GM18868 (cell line): ENCODE measurements around the gene ZNF655.
"Not testable (repeated sequence)": the region's sequence is repeated elsewhere in the genome, so short reads cannot be mapped to it uniquely, and the experiment has no call there.

Source experiments
- ATAC-seq: cut with Tn5 transposase; IDR thresholded peaks from one replicate; pipeline ENCODE4 v1.9.1; 2021; ENCODE audit warnings: mild to moderate bottlenecking, moderate library complexity; ENCODE audit not compliant: unreplicated experiment

Gene ZNF655, protein sequence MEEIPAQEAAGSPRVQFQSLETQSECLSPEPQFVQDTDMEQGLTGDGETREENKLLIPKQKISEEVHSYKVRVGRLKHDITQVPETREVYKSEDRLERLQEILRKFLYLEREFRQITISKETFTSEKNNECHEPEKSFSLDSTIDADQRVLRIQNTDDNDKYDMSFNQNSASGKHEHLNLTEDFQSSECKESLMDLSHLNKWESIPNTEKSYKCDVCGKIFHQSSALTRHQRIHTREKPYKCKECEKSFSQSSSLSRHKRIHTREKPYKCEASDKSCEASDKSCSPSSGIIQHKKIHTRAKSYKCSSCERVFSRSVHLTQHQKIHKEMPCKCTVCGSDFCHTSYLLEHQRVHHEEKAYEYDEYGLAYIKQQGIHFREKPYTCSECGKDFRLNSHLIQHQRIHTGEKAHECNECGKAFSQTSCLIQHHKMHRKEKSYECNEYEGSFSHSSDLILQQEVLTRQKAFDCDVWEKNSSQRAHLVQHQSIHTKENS

DNA sequence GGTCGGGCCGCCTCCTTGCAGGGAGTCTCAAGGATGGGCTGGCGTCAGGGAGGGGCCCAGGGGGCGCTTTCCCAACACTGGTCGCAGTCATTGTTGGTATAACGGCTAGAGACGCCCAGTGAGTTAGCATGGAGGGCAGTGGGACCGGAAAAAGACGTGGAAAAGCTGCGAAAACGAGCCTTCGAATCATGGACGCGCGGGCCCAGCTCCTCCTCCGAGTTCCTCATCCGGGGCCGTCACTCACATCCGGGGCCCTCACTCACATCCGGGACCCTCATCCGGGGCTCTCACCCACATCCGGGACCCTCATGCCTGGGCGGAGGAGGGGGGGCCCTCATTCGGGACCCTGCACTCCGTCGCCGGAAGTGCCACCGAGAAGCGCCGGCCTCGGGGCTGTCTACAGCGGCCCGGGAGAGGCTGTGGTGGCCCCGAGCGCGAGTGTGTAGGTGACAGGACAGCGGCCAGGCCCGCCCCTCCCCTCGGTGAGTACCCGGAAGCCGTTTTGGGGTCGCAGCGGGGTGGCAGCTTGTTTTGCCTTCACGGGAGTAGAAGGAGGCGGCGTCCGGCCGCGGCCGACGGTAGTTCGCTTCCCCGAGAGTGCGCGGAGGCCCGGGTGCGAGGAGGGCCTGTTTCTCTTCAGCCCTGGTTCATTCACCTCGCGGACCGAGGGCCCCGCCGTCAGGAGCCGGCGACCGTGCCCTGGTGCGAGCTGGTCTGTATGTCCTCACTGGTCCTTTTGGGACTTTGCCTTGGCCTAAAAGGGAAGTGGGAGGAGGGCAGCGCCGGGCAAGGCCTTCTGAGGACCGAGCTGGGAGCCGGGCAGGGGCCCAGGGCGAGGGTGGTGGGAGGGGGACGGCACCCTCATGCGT, at the start of gene ZNF655:
Gene ZNF655, plus strand, starts transcription at position 337 of the 869 bp plus-strand sequence. CDS start 1,918 bp downstream, outside the sequence.
- ATAC-seq, result peak; percentile 89

- ATAC-seq, result no peak
Observed at GRCh38 chr7:99514050-99514449, 44.4 kb upstream of the ZNF655 start.

- ATAC-seq, result no peak
Observed at GRCh38 chr7:99521399-99521798, 37.0 kb upstream of the ZNF655 start.

- no peak for ATAC-seq
Observed at GRCh38 chr7:99525713-99526440, 32.6 kb upstream of the ZNF655 start.

DNA sequence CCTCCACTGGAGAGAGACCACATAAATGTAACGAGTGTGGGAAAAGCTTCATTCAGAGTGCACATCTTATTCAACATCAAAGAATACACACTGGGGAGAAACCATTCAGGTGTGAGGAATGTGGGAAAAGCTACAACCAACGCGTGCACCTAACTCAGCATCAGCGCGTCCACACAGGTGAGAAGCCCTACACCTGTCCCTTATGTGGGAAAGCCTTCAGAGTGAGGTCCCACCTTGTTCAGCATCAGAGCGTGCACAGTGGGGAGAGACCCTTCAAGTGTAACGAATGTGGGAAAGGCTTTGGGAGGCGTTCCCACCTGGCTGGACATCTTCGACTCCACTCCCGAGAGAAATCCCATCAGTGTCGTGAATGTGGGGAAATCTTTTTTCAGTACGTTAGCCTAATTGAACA, 27.1 kb upstream of the ZNF655 start:
- ATAC-seq, result no peak

DNA sequence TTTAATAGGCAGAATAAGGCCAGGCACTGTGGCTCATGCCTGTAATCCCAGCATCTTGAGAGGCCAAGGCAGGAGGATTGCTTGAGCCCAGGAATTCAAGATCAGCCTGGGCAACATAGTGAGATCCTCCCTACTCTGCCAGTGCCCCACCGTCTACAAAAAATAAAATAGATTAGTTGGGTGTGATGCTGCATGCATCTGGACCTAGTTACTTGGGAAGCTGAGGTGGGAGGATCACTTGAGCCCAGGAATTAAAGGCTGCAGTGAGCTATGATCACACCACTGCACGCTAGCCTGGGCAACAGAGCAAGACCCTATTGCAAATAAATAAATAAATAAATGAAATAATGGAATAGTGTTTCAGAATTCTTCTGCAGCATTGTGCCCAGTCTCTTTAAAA, 22.8 kb upstream of the ZNF655 start:
- ATAC-seq, result no peak

DNA sequence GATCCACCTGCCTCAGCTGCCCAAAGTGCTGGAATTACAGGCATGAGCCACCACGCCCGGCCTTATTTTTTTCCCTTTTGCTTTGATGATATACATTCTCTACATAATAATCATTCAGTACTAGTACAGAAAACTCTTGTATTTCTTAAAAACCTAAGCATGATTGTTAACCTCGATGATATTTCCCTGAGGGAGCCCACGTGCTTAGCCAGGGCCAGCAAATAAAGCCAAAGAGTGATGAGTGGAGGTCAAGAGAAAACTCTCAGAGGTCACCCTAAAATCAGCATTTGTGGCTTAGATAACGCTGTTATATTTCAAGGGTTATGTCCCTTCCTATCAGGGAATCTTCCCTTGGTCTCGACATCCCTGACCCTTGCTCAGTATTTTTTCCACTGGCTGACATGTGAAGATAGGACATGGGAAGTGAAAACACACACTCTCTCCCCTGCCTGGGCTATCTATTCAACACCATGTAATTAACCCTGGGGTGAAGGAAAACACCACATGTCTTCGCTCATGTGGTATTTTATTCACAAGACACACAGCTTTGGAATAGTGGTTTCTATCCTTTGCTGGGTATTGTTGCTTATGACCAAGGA, 19.1 kb upstream of the ZNF655 start:
- ATAC-seq, result no peak

DNA sequence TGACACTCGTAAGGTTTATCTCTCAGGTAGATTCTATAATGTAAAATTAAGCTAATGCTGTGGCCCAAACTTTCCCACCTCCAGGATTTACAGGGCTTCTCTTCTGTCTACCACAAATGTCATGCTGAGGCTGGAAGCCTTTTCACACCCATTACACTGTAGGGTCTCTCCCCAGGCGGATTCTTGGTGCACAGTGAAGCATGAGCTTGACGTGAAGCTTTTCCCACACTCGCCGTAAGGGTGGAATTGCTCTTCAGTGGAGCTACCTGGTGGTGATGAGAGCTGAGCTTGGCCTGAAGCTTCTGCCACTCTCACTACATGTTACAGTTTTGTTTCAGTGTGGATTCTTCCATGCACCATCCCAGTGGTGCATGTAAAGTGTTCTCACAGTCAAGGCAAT, 17.9 kb upstream of the ZNF655 start:
- no peak for ATAC-seq

DNA sequence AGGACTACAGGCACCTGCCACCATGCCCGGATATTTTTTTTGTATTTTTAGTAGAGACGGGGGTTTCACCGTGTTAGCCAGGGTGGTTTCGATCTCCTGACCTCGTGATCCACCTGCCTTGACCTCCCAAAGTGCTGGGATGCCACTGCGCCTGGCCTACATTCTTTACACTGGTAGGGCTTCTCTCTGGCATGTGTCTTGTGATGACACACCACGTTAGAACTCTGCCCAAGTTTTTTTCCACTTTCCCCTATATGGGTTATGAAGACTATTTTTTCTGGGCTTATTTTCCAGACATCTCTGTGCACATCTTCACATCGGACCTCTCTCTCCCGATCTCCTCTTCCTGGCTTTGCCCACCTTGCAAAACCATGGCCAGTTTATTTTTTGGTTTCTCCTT, 17.2 kb upstream of the ZNF655 start:
- no peak for ATAC-seq

DNA sequence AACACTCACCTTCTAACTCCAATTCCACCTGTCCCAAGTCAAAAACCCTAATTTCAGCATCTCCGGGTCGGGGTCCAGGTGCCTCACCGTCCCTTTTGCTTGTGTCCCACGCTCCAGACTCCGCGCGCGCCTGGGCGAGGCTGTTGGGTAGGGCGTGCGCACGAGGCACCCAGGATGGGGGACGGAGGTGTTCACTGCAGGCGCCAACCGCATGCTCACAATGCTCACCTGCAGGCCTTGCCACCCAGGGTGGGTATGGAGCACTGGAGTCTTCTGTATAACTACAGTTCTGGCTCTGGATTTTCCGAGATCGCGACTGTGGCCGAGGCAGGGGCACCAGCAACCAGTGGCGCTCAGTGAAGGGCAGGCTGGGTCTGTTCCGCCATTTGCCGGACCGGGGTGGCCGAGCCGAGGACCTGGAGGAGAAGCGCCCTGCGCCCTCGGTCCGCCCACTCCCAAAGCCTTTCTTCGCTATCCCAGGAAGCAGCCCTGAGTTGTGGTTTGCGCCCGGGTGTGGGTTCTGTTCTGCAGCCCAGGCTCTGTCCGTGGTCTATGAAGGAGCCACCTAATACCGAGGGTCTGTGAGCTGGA, 15.3 kb upstream of the ZNF655 start:
- no peak for ATAC-seq

DNA sequence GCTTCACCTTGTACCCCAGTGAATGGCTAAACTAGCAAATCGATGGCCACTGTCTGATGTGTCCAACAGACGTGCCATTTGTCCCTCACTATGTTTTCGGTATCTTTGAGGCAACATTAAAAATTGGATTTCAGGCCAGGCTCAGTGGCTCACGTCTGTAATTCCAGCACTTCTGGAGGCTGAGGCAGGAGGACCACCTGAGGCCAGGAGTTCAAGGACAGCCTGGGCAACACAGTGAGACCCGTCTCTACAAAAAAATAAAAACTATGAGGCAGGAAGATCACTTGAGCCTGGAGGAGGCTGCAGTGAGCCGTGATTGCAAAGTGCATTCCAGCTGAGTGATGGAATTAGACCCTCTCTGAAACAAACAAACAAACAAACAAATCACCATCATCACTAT, 14.5 kb upstream of the ZNF655 start:
- no peak for ATAC-seq

DNA sequence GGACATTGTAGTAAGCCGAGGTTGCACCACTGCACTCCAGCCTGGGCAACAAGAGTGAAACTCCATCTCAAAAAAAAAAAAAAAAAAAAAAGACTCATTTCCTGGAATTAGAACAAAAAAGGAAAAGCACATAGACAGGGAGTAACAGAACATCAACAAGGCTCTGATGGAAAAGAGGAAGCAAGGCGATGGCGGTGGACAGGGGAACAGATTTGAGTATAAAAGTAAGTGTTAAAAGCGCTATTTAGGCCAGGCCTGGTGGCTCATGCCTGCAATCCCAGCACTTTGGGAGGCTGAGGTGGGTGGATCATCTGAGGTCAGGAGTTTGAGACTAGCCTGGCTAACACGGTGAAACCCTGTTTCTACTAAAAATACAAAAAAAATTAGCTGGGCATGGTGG, 13.1 kb upstream of the ZNF655 start:
- not testable (repeated sequence) for ATAC-seq

DNA sequence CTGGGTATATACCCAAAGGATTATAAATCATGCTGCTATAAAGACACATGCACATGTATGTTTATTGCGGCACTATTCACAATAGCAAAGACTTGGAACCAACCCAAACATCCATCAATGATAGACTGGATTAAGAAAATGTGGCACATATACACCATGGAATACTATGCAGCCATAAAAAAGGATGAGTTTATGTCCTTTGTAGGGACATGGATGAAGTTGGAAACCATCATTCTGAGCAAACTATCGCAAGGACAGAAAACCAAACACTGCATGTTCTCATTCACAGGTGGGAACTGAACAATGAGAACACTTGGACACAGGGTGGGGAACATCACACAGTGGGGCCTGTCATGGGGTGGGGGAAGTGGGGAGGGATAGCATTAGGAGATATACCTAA, 8.9 kb upstream of the ZNF655 start:
- ATAC-seq, result not testable (repeated sequence)

DNA sequence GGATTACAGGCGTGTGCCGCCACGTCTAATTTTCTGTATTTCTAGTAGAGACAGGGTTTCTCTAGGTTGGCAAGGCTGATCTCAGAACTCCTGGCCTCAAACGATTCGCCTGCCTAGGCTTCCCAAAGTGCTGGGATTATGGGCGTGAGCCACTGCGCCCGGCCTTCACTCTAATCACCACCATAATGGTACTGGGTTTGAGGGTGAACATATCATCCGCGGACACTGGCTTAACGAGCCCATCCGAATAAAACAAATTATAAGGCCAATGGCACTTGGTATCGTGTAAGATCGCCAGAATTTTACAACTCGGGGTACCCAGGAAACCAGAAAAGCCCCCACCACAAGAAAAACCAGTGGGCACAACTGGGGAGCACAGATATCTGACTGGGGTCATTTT, 7.1 kb upstream of the ZNF655 start:
- no peak for ATAC-seq

DNA sequence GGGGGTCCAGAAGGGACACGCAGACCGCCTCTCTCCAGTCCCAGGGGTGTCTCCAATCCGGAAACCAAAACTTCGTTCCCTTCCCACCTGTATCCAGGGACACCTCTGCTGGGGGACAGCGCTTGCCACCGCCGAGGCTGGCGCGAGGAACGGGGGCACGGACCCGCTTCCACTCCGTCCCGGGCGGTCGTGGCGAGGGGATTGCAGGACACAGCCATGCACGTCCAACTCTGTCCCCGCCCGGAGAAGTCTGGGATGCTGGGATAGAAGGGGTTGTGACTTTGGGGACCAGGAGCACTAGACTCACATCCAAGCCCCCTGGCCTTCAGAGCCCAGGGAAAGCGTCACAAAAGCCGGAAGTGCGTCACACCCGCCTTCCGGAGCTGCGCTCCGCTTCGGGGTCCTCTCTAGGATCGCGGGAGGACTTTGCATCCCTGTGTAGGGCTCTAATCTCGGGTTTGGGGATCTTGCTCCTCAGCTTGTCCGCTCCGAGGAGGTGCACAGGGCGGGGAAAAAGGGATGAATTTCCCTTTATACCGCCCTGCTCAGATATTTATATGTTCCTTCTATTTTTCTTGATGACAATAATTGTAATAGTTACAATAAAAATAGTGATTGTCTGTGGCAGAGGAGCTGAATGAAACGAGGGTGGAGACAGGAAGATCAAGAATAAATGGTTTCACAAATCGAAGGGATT, 6.5 kb upstream of the ZNF655 start, which contains the start of gene FAM200A:
Gene FAM200A, minus strand, starts transcription at position 348 of the 697 bp plus-strand sequence. CDS start 3,707 bp downstream, outside the sequence.
- peak; percentile 98 for ATAC-seq

- no peak for ATAC-seq
Observed at GRCh38 chr7:99553039-99553438, 5.4 kb upstream of the ZNF655 start.

DNA sequence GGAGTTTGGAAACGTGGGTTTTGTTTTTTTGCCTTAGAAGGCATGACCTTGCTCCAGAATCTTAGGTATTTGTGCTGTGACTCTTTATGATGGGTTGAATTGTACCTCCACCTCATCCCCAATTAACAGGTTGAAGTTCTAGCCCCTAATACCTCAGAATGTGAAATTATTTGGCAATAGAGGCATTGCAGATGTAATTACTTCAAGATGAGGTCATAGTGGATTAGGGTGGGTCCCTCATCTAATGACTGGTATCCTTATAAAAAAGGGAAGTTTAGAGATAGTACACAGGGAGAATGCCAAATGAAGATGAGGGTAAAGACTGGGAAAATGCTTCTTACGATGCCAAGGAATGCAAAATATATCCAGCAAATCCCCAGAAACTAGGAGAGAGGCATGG, 3.5 kb upstream of the ZNF655 start:
- ATAC-seq, result no peak

DNA sequence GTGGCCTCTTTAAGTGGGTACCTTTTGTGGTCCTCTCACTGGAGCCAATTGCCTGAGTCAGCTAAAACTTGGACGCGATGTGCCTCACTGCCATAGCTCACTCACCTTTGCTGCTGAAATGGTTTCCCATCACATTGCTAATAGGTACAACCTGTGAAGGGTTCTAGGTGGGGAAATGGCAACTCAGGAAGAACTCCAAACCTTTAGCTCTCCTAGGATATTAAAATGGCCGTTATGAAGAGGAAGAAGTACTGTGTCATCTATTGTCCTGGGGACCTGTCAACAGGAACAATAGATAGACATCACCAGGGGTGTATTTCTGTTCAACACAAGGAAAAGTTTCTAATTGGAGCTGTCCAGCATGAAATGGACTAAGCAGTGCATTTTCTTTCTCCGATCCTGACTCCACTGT, 1.2 kb upstream of the ZNF655 start:
- no peak for ATAC-seq

- ATAC-seq, result peak; percentile 41
Observed at GRCh38 chr7:99557940-99558305, 519 bp upstream of the ZNF655 start.
